ENCODE results near the gene LRMDA.

Gene LRMDA

GRCh38 chr10:75941223-75941801 lies 509.9 kb downstream of the LRMDA start:
- no peak for TF ChIP-seq CTCF (conservative IDR thresholded peaks at IDR 0.05; ENCODE audit: low read length)
- no peak for DNase-seq (ENCODE audit: low read depth)
- no peak overlapping the region for H3K4me3 ChIP-seq (ENCODE audit: low read length)

DNA sequence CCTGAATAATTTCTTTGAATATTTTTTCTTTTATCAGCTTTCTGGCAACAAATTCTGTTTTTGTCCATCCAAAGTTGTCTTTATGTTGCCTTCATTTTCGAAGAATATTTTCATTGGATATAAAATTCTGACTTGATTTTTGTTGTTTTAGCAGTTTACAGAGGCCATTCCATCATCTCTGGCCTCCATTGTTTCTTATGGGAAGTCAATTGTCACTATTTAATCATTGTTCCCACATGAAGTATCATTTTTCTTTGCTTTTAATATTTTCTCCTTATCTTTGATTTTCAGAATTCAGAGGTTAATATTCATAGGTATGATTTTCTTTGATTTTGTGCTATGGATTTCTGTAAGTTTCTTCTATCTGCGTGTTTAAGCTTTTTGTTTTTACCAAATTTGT lies 512.6 kb downstream of the LRMDA start:
- no peak overlapping the region for H3K4me3 ChIP-seq (ENCODE audit: low read length)
- no peak for DNase-seq (ENCODE audit: low read depth)
- TF ChIP-seq CTCF (conservative IDR thresholded peaks at IDR 0.05; ENCODE audit: low read length) = no peak

GRCh38 chr10:75948583-75948982 lies 517.2 kb downstream of the LRMDA start:
- DNase-seq (ENCODE audit: low read depth) = no peak
- no peak overlapping the region for H3K4me3 ChIP-seq (ENCODE audit: low read length)
- TF ChIP-seq CTCF (conservative IDR thresholded peaks at IDR 0.05; ENCODE audit: low read length) = no peak

DNA sequence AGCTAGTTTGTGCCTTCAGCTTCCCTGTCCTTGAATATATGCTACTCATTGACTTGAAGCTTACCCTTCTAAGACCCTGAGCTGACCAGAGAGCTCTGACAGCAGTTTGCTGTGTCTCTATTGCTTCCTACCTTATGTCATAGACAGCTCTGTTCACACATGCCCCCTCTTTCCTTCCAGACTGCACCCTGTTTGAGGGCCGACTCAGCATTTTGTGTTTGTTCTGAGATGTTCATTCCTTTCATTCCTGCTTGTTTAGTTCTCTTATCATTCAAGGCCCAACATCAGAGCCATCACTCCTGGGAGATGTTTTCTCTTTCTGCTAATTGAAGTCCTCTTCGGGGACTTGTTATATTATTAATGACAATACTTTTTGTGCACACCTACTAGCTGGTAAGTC lies 518.9 kb downstream of the LRMDA start:
- no peak overlapping the region for H3K4me3 ChIP-seq (ENCODE audit: low read length)
- DNase-seq (ENCODE audit: low read depth) = no peak
- no peak for TF ChIP-seq CTCF (conservative IDR thresholded peaks at IDR 0.05; ENCODE audit: low read length)

GRCh38 chr10:75950997-75951589 lies 519.7 kb downstream of the LRMDA start:
- H3K4me3 ChIP-seq (ENCODE audit: low read length) = no peak overlapping the region
- no peak for DNase-seq (ENCODE audit: low read depth)
- TF ChIP-seq CTCF (conservative IDR thresholded peaks at IDR 0.05; ENCODE audit: low read length) = no peak

- H3K4me3 ChIP-seq (ENCODE audit: low read length) = no peak overlapping the region
- TF ChIP-seq CTCF (conservative IDR thresholded peaks at IDR 0.05; ENCODE audit: low read length) = no peak
- no peak for DNase-seq (ENCODE audit: low read depth)
These were observed 520.2 kb downstream of the LRMDA start for GRCh38 chr10:75951627-75952026.

GRCh38 chr10:75952093-75952492 lies 520.7 kb downstream of the LRMDA start:
- H3K4me3 ChIP-seq (ENCODE audit: low read length) = no peak overlapping the region
- no peak for DNase-seq (ENCODE audit: low read depth)
- TF ChIP-seq CTCF (conservative IDR thresholded peaks at IDR 0.05; ENCODE audit: low read length) = no peak

Measured in AG10803 (cell line).